ENCODE measurements around the gene NUP54. TPM values are rescaled to one million over a fixed set of nuclear protein-coding genes. Genes with fewer than 3 reads are reported as not detected.

NUP54 gene
- total and polyA plus RNA-seq, 2 of the 8 experiments (the other 6 are each of a cell fraction or from before 2014, with no cell fraction given): 51.4 to 103 TPM

GRCh38 chr4:76175336-76175735 is 27.1 kb upstream of the NUP54 start (continued):
- TF ChIP-seq PHF8 (conservative IDR thresholded peaks at IDR 0.05; ENCODE audit: low read depth, low read length): no peak
- TF ChIP-seq, protein P1, sequence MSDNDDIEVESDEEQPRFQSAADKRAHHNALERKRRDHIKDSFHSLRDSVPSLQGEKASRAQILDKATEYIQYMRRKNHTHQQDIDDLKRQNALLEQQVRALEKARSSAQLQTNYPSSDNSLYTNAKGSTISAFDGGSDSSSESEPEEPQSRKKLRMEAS (IDR thresholded peaks at IDR 0.05): no peak

All from H1 (cell line).